HUES64 (cell line): ENCODE data around the gene LDLRAD4.

Source experiments
- H3K27ac ChIP-seq: 2 replicates; pipeline ENCODE4 v1.7.0; 2013; ENCODE audit warnings: low read depth, low read length, inconsistent platforms
- H3K27me3 ChIP-seq: 2 replicates; pipeline ENCODE4 v1.6.1; 2013; ENCODE audit warnings: mild to moderate bottlenecking, low read length; ENCODE audit not compliant: insufficient read depth
- H3K36me3 ChIP-seq: 2 replicates; pipeline ENCODE4 v1.6.1; 2013; ENCODE audit warnings: mild to moderate bottlenecking, low read length; ENCODE audit not compliant: insufficient read depth
- H3K4me1 ChIP-seq: 2 replicates; pipeline ENCODE4 v1.6.1; 2013; ENCODE audit warnings: mild to moderate bottlenecking, low read length, moderate library complexity; ENCODE audit not compliant: insufficient read depth
- H3K4me3 ChIP-seq: 2 replicates; pipeline ENCODE4 v1.5.1; 2013; ENCODE audit warnings: mild to moderate bottlenecking, low read length, moderate library complexity
- H3K9ac ChIP-seq: 2 replicates; pipeline ENCODE4 v1.6.1; 2013; ENCODE audit warnings: mild to moderate bottlenecking, low read depth, low read length
- H3K9me3 ChIP-seq: 2 replicates; pipeline ENCODE4 v1.6.1; 2013; ENCODE audit warnings: low read depth, low read length; ENCODE audit not compliant: insufficient read depth
- WGBS: fragments of 150-250, 120-280 bp; methylation state at CpG from one replicate; pipeline ENCODE4 v1.1.7; 2013; ENCODE audit warnings: missing lambda C conversion rate; 5-methylcytosine and 5-hydroxymethylcytosine counted together

Gene LDLRAD4

DNA sequence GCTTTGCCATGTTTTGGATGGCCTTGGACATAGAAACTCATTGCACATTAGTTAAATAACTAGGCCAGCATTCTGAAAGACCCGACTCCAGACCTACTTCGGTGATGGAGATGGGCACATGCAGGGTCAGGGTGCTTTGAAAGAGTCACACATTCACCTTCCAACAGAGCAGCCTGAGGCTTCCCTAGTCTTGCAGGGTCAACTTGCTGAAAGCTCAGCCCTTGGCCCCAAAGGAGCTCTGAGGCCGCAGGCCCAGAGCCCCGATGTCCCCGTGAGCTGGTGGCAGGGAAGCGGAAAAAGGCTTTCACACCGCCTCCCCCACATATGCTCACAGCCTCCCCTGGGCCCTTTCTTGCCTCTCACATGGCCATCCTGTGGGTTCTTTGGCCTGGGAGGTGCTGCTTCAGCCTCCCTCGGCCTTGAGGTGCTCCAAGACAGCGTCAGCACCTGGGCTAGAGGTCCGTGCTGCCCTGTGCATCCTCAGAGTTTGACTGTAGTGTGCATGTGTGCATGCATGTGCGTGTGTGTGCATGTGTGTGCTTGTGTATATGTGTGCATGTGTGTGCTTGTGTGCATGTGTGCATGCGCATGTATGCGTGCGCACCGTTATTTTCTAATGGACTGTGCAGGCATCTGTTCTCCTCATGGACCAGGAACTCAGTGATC is 21.6 kb downstream of the LDLRAD4 start:
- Histone ChIP-seq H3K27me3 (no peaks in the 10 kb centered on the region), H3K36me3 (no peaks in the 10 kb centered on the region), H3K9ac (no peak overlapping the region), H3K9me3 (no peaks in the 10 kb centered on the region), H3K4me3 (no peak overlapping the region), H3K4me1 (peaks cover 7% of the 10 kb centered on the region; the same call in 1 of the 2 replicates), H3K27ac (no peak overlapping the region)
- 95% methylated on average over 15 of the region's 15 CpGs for WGBS

DNA sequence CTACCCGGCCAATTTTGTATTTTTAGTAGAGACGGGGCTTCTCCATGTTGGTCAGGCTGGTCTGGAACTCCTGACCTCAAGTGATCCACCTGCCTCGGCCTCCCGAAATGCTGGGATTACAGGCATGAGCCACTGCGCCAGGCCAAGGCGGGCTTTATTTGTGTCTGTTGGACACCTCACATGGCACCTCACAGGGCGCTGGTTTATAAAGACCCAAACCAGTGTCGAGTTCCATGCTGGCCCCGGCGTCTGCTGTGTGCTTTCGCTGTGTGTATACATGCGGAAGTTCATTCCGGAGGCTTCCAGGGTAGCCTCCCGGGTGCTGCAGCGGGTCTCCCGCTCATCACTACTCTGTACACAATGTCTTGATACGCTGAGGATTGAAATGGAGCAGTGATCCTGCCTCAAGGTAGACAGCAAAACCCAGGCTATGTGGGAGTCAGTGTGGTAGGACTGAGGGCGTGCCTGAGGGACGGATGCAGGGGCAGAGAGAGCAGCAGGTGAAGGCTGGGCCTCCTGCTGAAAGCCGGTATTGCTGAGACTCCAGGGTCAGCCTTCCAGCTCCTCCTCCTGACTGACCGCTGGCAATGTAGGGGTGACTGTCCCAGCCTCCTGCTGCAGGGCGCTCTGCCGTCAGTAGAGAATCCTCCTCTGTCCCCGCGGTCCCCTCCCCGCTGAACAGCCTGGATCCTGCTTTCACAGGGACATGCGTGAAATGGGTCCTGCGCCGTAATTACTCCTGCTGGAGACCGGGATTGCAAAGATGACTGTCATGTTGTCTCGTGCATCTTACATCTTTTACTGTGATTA is 22.7 kb downstream of the LDLRAD4 start:
- Histone ChIP-seq H3K9me3 (no peaks in the 10 kb centered on the region), H3K27me3 (no peaks in the 10 kb centered on the region), H3K4me3 (no peak overlapping the region), H3K4me1 (no peaks in the 10 kb centered on the region), H3K9ac (no peak overlapping the region), H3K36me3 (no peaks in the 10 kb centered on the region), H3K27ac (no peak overlapping the region)
- 90% methylated on average over 31 of the region's 31 CpGs for WGBS

DNA sequence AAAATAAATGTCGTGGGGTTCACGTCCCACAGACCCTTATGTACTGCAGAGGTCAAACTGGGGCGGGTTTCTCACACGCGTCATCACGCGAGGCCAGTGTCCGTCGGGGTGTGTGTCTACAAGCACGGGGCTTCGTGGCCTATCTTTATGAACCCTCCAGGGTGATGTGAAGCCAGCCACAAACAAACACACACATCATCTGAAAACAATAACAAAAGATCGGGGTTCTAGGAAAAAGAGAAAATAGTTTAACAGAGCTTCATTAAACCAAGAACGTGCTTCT is 23.3 kb downstream of the LDLRAD4 start:
- no peak overlapping the region for H3K9ac ChIP-seq
- H3K27me3 ChIP-seq, result no peaks in the 10 kb centered on the region
- no peaks in the 10 kb centered on the region for H3K9me3 ChIP-seq
- no peaks in the 10 kb centered on the region for H3K4me1 ChIP-seq
- H3K4me3 ChIP-seq, result no peak overlapping the region
- H3K36me3 ChIP-seq, result no peaks in the 10 kb centered on the region
- no peak overlapping the region for H3K27ac ChIP-seq
- WGBS, result 95% methylated on average over 13 of the region's 13 CpGs

DNA sequence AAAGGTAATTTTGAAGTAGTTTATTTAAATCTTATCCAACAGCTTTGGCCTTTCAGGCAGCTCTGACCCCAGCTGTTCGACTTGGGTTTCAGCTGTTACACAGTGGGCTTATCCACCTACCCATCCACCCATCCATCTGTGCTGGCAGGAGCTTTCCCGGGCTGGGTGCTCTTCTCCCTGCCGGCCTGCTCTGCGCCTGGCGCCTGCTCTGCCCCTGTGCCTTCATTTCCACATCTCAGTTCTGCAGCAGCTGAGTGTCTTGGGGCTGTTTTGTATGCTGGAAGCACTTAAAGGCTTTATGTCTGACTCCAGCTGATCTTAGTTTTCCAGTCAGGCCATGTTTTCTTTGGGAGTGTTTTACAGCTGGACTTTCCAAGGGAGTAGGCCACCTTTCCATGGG is 24.2 kb downstream of the LDLRAD4 start:
- H3K9ac ChIP-seq, result no peak overlapping the region
- H3K36me3 ChIP-seq, result no peaks in the 10 kb centered on the region
- no peaks in the 10 kb centered on the region for H3K9me3 ChIP-seq
- H3K27ac ChIP-seq, result no peak overlapping the region
- no peaks in the 10 kb centered on the region for H3K27me3 ChIP-seq
- WGBS, result 94% methylated on average over 5 of the region's 5 CpGs
- H3K4me3 ChIP-seq, result no peak overlapping the region
- no peaks in the 10 kb centered on the region for H3K4me1 ChIP-seq

DNA sequence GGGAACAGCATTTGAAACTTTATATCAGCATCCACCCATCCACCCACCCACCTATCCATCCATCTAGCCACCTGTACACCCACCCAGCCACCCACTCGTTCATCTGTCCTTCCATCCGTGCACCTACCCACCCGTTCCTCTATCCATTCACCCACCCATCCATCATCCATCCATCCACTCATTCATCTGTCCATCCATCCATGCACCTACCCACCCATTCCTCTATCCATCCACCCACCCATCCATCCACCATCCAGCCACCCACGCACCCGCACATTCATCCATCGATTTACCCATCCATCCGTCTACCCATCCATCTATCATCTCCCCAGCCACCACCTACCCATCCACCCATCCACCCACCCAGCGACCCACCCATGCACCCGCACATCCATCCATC is 24.8 kb downstream of the LDLRAD4 start:
- H3K4me1 ChIP-seq, result no peaks in the 10 kb centered on the region
- WGBS, result 90% methylated on average over 9 of the region's 9 CpGs

DNA sequence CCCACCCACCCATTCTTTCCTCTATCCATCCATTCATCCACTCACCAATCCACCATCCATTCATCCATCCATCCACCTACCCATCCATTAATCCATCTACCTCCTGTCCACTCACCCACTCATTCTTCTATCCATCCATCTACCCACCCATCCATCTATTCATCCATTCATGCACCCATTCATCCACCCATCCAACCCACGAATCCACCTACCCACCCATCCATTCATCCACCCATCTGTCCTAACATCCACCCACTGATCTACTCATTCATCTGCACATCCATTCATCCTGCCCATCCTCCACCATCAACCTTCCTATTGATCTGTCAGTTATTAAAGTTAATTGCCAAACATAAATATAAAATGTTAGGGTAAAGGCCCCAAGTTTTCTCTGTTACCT is 25.6 kb downstream of the LDLRAD4 start:
- H3K27ac ChIP-seq, result no peak overlapping the region
- H3K4me1 ChIP-seq, result no peaks in the 10 kb centered on the region
- H3K9me3 ChIP-seq, result no peaks in the 10 kb centered on the region
- WGBS, result 38% methylated on average over 1 of the region's 1 CpG
- H3K36me3 ChIP-seq, result no peaks in the 10 kb centered on the region
- no peaks in the 10 kb centered on the region for H3K27me3 ChIP-seq
- H3K4me3 ChIP-seq, result no peak overlapping the region
- H3K9ac ChIP-seq, result no peak overlapping the region

More for the DNA sequence above, 24.8 kb downstream of the LDLRAD4 start:
- Histone ChIP-seq H3K9ac (no peak overlapping the region), H3K9me3 (no peaks in the 10 kb centered on the region), H3K27me3 (no peaks in the 10 kb centered on the region), H3K27ac (no peak overlapping the region), H3K4me3 (no peak overlapping the region), H3K36me3 (no peaks in the 10 kb centered on the region)

DNA sequence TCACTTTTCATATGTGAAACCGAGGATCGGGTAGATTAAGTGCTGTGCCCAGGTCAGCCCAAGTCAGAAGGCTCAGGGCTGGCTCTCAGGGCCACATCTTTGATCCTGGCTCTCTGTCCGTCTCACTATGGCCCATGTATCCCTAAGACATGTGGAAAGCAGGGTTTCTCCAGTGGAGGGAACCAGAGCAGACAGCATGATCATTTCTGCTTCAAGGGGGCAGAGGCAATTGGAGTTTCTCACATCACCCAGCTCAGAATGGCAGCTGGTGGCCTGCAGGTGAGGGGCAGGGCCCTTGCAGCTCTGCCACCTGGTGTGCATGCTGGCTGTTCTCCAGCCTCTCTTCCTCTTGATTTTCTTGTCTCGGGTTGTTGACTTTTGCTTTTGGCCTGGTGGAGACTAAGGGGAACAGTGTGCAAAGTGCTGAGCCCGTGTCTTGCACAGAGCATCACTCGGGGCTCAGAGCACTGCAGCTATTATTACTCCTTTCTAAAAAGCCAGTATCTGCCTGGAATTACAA is 27.0 kb downstream of the LDLRAD4 start:
- no peak overlapping the region for H3K27ac ChIP-seq
- 91% methylated on average over 6 of the region's 6 CpGs for WGBS
- H3K36me3 ChIP-seq, result no peaks in the 10 kb centered on the region
- no peak overlapping the region for H3K4me3 ChIP-seq
- H3K9ac ChIP-seq, result no peak overlapping the region
- no peaks in the 10 kb centered on the region for H3K9me3 ChIP-seq
- H3K27me3 ChIP-seq, result no peaks in the 10 kb centered on the region
- no peaks in the 10 kb centered on the region for H3K4me1 ChIP-seq

DNA sequence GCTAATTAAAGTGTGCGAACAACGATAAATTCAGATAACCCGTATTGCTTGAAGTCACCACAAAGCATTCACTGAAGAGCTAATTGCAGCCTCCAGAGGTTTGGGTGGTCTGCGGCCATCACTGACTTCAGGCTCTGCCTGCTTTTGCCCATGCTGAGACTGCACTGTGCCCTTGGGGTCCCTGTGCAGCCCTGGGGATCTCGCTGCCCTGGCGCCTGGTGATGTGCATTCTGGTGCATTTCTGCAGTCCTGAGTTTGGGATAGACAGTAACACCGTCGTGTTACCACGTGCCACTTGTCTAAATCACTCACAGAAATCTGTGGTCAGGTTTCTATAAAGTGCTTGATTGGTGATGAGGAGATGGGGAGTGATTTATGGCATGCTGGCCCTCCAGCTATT is 27.6 kb downstream of the LDLRAD4 start:
- Histone ChIP-seq H3K27ac (no peak overlapping the region), H3K4me3 (no peak overlapping the region), H3K4me1 (no peaks in the 10 kb centered on the region), H3K9ac (no peak overlapping the region), H3K36me3 (no peaks in the 10 kb centered on the region), H3K9me3 (no peaks in the 10 kb centered on the region), H3K27me3 (no peaks in the 10 kb centered on the region)
- 94% methylated on average over 9 of the region's 9 CpGs for WGBS

DNA sequence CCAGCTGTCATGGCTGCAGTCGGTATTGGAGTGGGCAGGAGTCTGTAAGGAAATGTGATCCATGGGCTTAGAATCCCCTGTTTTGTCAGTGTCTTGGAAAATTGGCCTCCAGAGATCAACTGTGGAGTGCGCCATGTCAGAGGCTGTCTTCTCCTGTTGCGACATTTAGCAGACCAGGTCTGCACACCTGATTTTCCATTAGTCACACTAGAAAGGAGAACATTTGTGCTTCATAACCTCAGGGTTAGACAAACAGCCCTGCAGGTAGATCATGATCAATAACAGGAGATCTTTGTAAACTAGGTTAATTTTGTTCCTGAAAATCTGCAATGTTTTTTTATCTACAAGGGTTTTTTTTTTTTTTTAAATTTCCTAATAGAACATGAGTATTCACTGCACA is 28.0 kb downstream of the LDLRAD4 start:
- no peak overlapping the region for H3K4me3 ChIP-seq
- 98% methylated on average over 3 of the region's 3 CpGs for WGBS
- H3K9me3 ChIP-seq, result no peaks in the 10 kb centered on the region
- H3K27me3 ChIP-seq, result no peaks in the 10 kb centered on the region
- H3K4me1 ChIP-seq, result no peaks in the 10 kb centered on the region
- H3K9ac ChIP-seq, result no peak overlapping the region
- H3K27ac ChIP-seq, result no peak overlapping the region
- no peaks in the 10 kb centered on the region for H3K36me3 ChIP-seq

DNA sequence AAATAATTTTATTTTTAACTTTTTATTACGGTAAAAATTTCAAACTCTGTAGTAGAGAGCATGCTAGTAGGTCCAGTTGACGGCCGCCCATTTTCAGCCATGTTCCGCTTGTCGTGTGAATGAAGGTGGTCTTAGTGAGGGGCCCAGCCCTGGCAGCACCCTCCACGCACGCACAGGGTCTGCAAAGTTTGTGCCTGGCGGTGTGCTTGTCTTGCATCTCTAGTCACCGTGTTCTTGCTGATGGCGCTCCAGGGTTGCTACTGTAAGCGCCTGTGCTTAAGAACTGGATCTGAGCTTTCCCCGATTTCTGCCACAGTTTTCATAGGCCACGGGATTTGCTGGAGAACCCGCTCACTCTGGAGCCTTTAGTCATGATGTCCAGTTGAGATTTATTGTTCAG is 28.9 kb downstream of the LDLRAD4 start:
- no peaks in the 10 kb centered on the region for H3K36me3 ChIP-seq
- H3K9me3 ChIP-seq, result no peaks in the 10 kb centered on the region
- no peak overlapping the region for H3K27ac ChIP-seq
- no peaks in the 10 kb centered on the region for H3K27me3 ChIP-seq
- H3K9ac ChIP-seq, result no peak overlapping the region
- H3K4me1 ChIP-seq, result no peaks in the 10 kb centered on the region
- 96% methylated on average over 14 of the region's 14 CpGs for whole genome bisulfite sequencing
- H3K4me3 ChIP-seq, result no peak overlapping the region

DNA sequence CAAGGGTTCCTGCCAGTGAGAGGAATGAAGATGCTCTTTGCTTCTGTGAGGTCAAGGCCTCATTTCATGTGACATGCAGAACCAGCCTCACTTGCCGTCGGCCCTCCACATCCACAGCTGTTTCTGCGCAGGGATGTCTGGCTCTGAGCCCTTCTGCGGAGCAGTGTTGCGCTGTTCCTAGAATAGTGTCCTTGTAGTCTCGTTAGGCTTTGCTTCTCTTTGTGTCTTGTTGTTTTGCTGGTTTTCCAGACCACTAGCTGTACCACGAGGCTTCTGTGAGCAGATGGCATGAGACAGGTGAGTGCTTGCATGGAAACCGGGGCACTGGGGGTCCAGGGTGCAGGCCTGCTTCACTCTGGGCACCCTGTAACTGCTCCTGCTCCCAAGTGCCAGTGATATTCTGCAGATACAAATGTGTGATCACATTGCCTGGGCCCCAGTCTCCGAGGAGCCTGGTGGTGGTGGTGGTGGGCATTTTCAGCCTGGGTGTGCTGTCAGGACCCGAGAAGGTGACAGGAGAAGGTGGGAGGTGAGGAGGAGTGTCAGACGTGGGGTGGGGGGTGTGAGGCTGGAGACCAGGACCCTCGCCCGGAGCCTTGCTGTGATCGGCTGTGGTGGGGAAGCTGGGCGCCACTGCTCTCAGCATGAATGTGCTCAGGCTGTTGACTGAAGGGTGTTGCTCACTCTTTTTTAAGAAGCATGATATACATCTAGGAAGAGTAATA is 34.3 kb downstream of the LDLRAD4 start:
- H3K9ac ChIP-seq, result no peak overlapping the region
- H3K27ac ChIP-seq, result no peak overlapping the region
- H3K9me3 ChIP-seq, result no peaks in the 10 kb centered on the region
- no peak overlapping the region for H3K4me3 ChIP-seq
- H3K27me3 ChIP-seq, result no peaks in the 10 kb centered on the region
- WGBS, result 90% methylated on average over 15 of the region's 15 CpGs
- H3K36me3 ChIP-seq, result no peaks in the 10 kb centered on the region
- H3K4me1 ChIP-seq, result peaks cover 3% of the 10 kb centered on the region; the same call in 1 of the 2 replicates
